HG03575 (cell line): ENCODE data around the gene FAM222B.

Experiments
- ATAC-seq: cut with Tn5 transposase; IDR thresholded peaks from one replicate; pipeline ENCODE4 v1.9.1; 2021; ENCODE audit not compliant: unreplicated experiment, insufficient number of reproducible peaks, low FRiP score; ENCODE audit errors: extremely low read depth

FAM222B gene

GRCh38 chr17:28751600-28752366 lies 90.8 kb downstream of the FAM222B start:
- no peak for ATAC-seq

- ATAC-seq = no peak
Observed at GRCh38 chr17:28750178-28751047, 92.2 kb downstream of the FAM222B start.

DNA sequence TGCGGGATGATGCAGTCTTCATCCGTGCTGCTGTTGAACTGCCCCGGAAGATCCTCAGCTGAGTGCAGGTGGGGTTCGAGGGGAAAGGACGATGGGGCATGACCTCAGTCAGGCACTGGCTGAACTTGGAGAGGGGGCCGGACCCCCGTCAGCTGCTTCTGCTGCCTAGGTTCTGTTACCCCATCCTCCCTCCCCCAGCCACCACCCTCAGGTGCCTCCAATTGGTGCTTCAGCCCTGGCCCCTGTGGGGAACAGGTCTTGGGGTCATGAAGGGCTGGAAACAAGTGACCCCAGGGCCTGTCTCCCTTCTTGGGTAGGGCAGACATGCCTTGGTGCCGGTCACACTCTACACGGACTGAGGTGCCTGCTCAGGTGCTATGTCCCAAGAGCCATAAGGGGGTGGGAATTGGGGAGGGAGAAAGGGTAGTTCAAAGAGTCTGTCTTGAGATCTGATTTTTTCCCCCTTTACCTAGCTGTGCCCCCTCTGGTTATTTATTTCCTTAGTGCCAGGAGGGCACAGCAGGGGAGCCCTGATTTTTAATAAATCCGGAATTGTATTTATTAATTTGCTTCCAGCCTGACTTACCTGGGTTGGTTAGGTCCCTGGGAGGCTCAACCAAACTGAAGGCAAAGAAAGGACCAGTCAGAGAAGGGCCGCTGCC lies 92.9 kb downstream of the FAM222B start:
- ATAC-seq = no peak

DNA sequence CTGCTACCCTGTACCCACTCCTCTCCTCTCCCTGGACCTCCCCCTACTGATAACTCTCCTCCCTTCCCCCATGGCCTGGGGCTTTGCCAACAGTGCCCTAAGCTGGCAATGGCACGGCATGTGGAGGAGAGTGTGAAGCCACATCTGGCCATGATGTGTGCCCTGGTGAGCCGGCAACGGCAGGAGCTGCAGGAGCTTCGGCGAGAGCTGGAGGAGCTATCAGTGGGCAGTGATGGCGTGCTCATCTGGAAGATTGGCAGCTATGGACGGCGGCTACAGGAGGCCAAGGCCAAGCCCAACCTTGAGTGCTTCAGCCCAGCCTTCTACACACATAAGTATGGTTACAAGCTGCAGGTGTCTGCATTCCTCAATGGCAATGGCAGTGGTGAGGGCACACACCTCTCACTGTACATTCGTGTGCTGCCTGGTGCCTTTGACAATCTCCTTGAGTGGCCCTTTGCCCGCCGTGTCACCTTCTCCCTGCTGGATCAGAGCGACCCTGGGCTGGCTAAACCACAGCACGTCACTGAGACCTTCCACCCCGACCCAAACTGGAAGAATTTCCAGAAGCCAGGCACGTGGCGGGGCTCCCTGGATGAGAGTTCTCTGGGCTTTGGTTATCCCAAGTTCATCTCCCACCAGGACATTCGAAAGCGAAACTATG lies 93.6 kb downstream of the FAM222B start:
- no peak for ATAC-seq

DNA sequence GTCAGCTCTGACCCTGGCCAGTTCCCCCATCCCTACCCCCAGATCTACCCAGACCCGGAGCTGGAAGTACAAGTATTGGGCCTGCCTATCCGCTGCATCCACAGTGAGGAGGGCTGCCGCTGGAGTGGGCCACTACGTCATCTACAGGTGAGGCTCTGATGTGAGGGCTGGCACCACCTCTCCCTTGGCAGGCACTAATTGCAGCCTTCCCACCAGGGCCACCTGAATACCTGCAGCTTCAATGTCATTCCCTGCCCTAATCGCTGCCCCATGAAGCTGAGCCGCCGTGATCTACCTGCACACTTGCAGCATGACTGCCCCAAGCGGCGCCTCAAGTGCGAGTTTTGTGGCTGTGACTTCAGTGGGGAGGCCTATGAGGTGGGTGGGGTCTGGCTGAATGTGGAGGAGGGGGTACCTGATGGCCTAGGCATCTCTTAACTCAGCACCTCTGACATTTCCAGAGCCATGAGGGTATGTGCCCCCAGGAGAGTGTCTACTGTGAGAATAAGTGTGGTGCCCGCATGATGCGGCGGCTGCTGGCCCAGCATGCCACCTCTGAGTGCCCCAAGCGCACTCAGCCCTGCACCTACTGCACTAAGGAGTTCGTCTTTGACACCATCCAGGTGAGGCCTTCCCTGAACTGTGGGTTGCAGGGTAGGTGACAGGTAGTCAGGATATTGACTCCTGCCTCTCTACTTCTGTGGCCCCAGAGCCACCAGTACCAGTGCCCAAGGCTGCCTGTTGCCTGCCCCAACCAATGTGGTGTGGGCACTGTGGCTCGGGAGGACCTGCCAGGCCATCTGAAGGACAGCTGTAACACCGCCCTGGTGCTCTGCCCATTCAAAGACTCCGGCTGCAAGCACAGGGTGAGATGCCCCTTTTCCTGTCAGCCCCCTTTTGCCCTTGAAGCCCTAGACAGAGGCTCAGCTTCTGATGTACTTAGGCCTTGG lies 94.5 kb downstream of the FAM222B start:
- no peak for ATAC-seq

- no peak for ATAC-seq
Observed at GRCh38 chr17:28747051-28747691, 95.4 kb downstream of the FAM222B start.

- no peak for ATAC-seq
Observed at GRCh38 chr17:28746611-28747050, 96.0 kb downstream of the FAM222B start.

- no peak for ATAC-seq
Observed at GRCh38 chr17:28745786-28746411, 96.7 kb downstream of the FAM222B start.

DNA sequence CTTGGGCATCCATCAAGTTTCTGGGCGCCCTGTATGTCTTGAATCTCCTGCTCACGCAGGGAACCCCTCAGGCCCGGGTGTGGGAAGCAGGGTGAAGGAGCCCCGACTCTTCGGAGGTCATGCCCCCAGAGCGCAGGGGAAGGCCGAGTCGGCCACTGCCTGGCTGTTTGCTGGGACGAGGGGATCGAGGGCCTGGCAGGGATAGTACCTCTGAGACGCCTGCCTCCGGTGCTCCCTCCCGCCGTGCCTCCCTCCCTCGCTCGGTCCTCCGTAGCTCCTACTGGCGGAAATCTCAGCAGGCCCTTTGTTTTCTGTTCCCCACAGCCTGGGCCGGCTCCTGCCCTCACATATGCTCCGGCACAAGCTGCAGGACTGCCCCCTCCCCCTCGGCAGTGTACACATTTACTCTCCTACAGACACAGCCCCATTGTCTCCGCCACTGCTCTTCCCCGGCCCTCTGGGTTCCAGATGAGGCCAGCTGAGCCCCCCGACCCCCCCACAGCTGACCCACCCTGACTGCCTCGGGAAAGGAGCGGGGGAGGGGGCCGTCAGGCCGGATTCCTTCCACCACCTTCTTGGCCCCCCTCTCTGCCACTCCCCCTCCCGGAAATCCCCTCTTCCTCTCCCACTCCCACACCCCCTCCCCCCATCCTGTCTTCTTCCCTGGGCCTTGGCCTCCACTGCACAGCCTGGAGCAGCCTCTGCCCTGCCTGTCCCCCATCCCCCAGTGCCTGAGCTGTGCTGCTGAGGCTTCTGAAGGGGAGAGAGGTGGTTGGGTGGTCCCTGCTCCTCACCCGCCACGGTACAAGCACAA lies 97.4 kb downstream of the FAM222B start:
- no peak for ATAC-seq

GRCh38 chr17:28744104-28744971 lies 98.3 kb downstream of the FAM222B start:
- no peak for ATAC-seq

DNA sequence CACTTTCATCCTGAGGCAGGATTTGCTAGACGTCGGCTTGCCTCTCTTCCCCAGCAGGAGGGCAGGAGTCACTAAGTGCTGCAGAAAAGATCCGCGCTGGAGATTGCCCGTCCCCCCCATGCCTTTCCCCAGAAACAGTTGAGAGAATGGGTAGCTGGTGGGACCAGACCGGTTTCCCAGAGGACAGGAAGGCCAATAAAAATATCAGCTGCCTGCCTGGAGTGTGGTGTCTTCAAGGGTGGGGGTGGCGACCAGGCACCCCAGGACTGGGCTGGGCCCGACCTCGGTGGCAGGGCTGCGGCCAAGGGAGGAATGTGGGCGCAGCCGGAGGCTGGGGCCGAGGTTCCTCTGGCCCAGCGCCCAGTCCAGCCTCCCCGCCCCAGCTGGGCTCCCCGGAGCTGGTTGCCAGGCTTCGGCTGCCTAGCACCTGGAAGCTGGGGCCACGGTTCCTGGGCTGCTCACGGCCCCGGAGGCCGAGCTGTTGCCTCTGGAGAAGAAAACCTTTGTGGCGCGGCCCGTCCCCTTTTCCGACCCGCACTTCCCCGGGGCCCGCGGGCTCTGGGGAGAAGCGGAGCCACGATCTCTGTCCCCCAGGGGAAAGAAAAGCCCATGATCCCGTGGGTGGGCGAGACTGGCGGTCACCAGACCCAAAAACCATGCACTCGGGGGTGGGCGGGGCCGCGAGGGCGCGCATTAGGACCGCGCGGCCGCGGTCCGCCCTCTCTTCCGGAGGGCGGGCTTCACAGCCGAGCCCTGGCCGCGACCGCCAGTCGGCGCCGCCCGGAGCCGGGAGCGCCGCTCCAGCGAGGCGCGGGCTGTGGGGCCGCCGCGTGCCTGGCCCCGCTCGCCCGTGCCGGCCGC lies 99.1 kb downstream of the FAM222B start, which contains the start of gene TRAF4:
TRAF4 (plus strand) TSS at position 769 of the 861 bp plus-strand sequence. CDS start 102 bp downstream, outside the sequence.
- no peak for ATAC-seq

GRCh38 chr17:28741358-28742349 lies 100.9 kb downstream of the FAM222B start:
- no peak for ATAC-seq
